GM23338 (cell line): ENCODE data around the gene BID. TPM values are rescaled to one million over a fixed set of nuclear protein-coding genes. Genes with fewer than 3 reads are reported as not detected.
A peak's percentile ranks its signal among the peaks of the same experiment; 100 is the strongest.

Source experiments
- ATAC-seq: fragments of 200-7000 bp; cut with Tn5 transposase; 3 replicates; pipeline ENCODE4 v1.9.1; 2020
- DNase-seq: peaks from one replicate; pipeline ENCODE4 v3.0.0-alpha.2; 2015; ENCODE audit warnings: low spot score
- H2AFZ ChIP-seq: fragments of 200-600 bp; sonication (generic); 2 replicates; pipeline ENCODE4 v1.8.0; 2016; ENCODE audit warnings: antibody characterized with exemption, mild to moderate bottlenecking, moderate library complexity
- H3F3A ChIP-seq: fragments of 200-600 bp; sonication (generic); replicated peaks from 2 replicates; pipeline ENCODE4 v1.8.0; 2017; ENCODE audit warnings: antibody characterized with exemption, mixed run types, low read depth
- H3K27ac ChIP-seq: fragments of 200-600 bp; sonication (generic); 2 replicates; pipeline ENCODE4 v1.6.1; 2016; ENCODE audit warnings: low read depth
- H3K27me3 ChIP-seq: fragments of 200-600 bp; sonication (generic); 2 replicates; pipeline ENCODE4 v1.8.0; 2016; ENCODE audit warnings: mild to moderate bottlenecking, mixed run types, moderate library complexity; ENCODE audit not compliant: insufficient read depth
- H3K36me3 ChIP-seq: fragments of 200-600 bp; sonication (generic); 2 replicates; pipeline ENCODE4 v1.8.0; 2016; ENCODE audit warnings: mild to moderate bottlenecking; ENCODE audit not compliant: insufficient read depth
- H3K4me1 ChIP-seq: fragments of 200-600 bp; sonication (generic); 2 replicates; pipeline ENCODE4 v1.8.0; 2016; ENCODE audit warnings: mild to moderate bottlenecking, moderate library complexity; ENCODE audit not compliant: insufficient read depth
- H3K4me2 ChIP-seq: fragments of 200-600 bp; sonication (generic); 2 replicates; pipeline ENCODE4 v1.7.1; 2017; ENCODE audit warnings: mixed run types
- H3K4me3 ChIP-seq: fragments of 200-600 bp; sonication (generic); 2 replicates; pipeline ENCODE4 v1.6.1; 2016; ENCODE audit warnings: mixed run types
- H3K79me2 ChIP-seq: fragments of 200-600 bp; sonication (generic); replicated peaks from 2 replicates; pipeline ENCODE4 v1.8.0; 2017; ENCODE audit warnings: mild to moderate bottlenecking; ENCODE audit not compliant: insufficient read depth
- H3K9me2 ChIP-seq: fragments of 200-600 bp; sonication (generic); 2 replicates; pipeline ENCODE4 v1.8.0; 2017; ENCODE audit not compliant: insufficient read depth
- H4K20me1 ChIP-seq: fragments of 200-600 bp; sonication (generic); replicated peaks from 2 replicates; pipeline ENCODE4 v1.8.0; 2017; ENCODE audit warnings: mild to moderate bottlenecking; ENCODE audit not compliant: insufficient read depth
- H3K27ac Mint-ChIP-seq: 2 replicates; pipeline ENCODE4 v1.8.0; 2020; ENCODE audit warnings: inconsistent platforms, mild to moderate bottlenecking, moderate library complexity, mixed read lengths
- H3K27me3 Mint-ChIP-seq: 3 replicates; pipeline ENCODE4 v1.8.0; 2022; ENCODE audit warnings: low read depth, mild to moderate bottlenecking, moderate library complexity, mixed read lengths, inconsistent platforms; ENCODE audit not compliant: insufficient read depth, poor library complexity
- H3K36me3 Mint-ChIP-seq: 3 replicates; pipeline ENCODE4 v1.8.0; 2021; ENCODE audit warnings: low read depth, mild to moderate bottlenecking, inconsistent platforms, moderate library complexity, mixed read lengths
- H3K4me1 Mint-ChIP-seq: 3 replicates; pipeline ENCODE4 v1.8.0; 2020; ENCODE audit warnings: mild to moderate bottlenecking, inconsistent platforms, mixed read lengths
- H3K4me3 Mint-ChIP-seq: 3 replicates; pipeline ENCODE4 v1.8.0; 2021; ENCODE audit warnings: moderate library complexity, mild to moderate bottlenecking, inconsistent platforms, mixed read lengths
- H3K9me3 Mint-ChIP-seq: 3 replicates; pipeline ENCODE4 v1.8.0; 2020; ENCODE audit warnings: moderate library complexity, mild to moderate bottlenecking, inconsistent platforms, mixed read lengths
- CREB1 ChIP-seq: fragments of 250-450 bp; sonication (Bioruptor Pico); IDR thresholded peaks from 2 replicates; pipeline ENCODE4 v1.5.0; 2020; ENCODE audit warnings: low read depth, mild to moderate bottlenecking, moderate library complexity
- EZH2 ChIP-seq: fragments of 200-600 bp; sonication (generic); IDR thresholded peaks from one replicate; pipeline ENCODE4 v1.8.0; 2017; ENCODE audit warnings: antibody characterized with exemption, mild to moderate bottlenecking, low read depth; ENCODE audit not compliant: unreplicated experiment
- EZH2phosphoT487 ChIP-seq: fragments of 200-600 bp; sonication (generic); IDR thresholded peaks from one replicate; pipeline ENCODE4 v1.8.1; 2018; ENCODE audit warnings: antibody characterized with exemption; ENCODE audit not compliant: unreplicated experiment
- JUNB ChIP-seq: IDR thresholded peaks from one replicate; pipeline ENCODE4 v1.6.1; 2016; ENCODE audit warnings: antibody characterized with exemption; ENCODE audit not compliant: unreplicated experiment
- NANOG ChIP-seq: IDR thresholded peaks from 2 replicates; pipeline ENCODE4 v1.6.1; 2016; ENCODE audit warnings: antibody characterized with exemption, borderline replicate concordance
- POLR2AphosphoS5 ChIP-seq: IDR thresholded peaks from 2 replicates; pipeline ENCODE4 v1.6.1; 2016; ENCODE audit warnings: antibody characterized with exemption, low read depth
- STAT1 ChIP-seq: IDR thresholded peaks from one replicate; pipeline ENCODE4 v1.6.1; 2016; ENCODE audit warnings: antibody characterized with exemption; ENCODE audit not compliant: unreplicated experiment
- ZNF114 ChIP-seq: fragments of 250-450 bp; sonication (Bioruptor Pico); IDR thresholded peaks from 2 replicates; pipeline ENCODE4 v1.5.0; 2020; ENCODE audit warnings: mild to moderate bottlenecking, moderate library complexity
- ZNF331 ChIP-seq: fragments of 250-450 bp; sonication (Bioruptor Pico); IDR thresholded peaks from 2 replicates; pipeline ENCODE4 v1.5.0; 2020; ENCODE audit warnings: low read depth, mild to moderate bottlenecking, moderate library complexity
- polyA plus RNA-seq: library from polyadenylated mRNA; unstranded; fragments of >200 nt; fragmentation: Nextera tagmentation; extraction: Ambion mirVana; gene quantifications from 2 replicates; pipeline ENCODE4 v1.2.1, GENCODE V29; 2016
- total RNA-seq: library from RNA; depleted of rRNA; stranded (reverse); fragments of >200 nt; shearing (Covaris generic); gene quantifications from 2 replicates; pipeline ENCODE4 v1.2.3, GENCODE V29; 2014
- TF ChIP-seq, protein P1 (sequence below): IDR thresholded peaks from 2 replicates; pipeline ENCODE4 v1.6.1; 2016; ENCODE audit warnings: antibody characterized with exemption
- TF ChIP-seq, protein P2 (sequence below): IDR thresholded peaks from one replicate; pipeline ENCODE4 v1.6.1; 2018; ENCODE audit warnings: antibody characterized with exemption; ENCODE audit not compliant: unreplicated experiment
- TF ChIP-seq, protein P3 (sequence below): fragments of 250-450 bp; sonication (Bioruptor Pico); IDR thresholded peaks from 2 replicates; pipeline ENCODE4 v1.5.0; 2020; ENCODE audit warnings: mild to moderate bottlenecking, moderate library complexity
- TF ChIP-seq, protein P4 (sequence below), 2 experiments: fragments of 200-600 bp in 1 of 2; sonication (generic) in 1 of 2; conservative IDR thresholded peaks; 2 replicates each; pipeline versions ENCODE4 v1.5.1 to v1.6.1; 2016 to 2017; ENCODE audit warnings: antibody characterized with exemption in 2 of 2, low read depth in 2 of 2, mild to moderate bottlenecking in 2 of 2, moderate library complexity in 1 of 2

BID gene
- total and polyA plus RNA-seq, 2 experiments from 2014 or later, result 65.1 to 125 TPM

DNA sequence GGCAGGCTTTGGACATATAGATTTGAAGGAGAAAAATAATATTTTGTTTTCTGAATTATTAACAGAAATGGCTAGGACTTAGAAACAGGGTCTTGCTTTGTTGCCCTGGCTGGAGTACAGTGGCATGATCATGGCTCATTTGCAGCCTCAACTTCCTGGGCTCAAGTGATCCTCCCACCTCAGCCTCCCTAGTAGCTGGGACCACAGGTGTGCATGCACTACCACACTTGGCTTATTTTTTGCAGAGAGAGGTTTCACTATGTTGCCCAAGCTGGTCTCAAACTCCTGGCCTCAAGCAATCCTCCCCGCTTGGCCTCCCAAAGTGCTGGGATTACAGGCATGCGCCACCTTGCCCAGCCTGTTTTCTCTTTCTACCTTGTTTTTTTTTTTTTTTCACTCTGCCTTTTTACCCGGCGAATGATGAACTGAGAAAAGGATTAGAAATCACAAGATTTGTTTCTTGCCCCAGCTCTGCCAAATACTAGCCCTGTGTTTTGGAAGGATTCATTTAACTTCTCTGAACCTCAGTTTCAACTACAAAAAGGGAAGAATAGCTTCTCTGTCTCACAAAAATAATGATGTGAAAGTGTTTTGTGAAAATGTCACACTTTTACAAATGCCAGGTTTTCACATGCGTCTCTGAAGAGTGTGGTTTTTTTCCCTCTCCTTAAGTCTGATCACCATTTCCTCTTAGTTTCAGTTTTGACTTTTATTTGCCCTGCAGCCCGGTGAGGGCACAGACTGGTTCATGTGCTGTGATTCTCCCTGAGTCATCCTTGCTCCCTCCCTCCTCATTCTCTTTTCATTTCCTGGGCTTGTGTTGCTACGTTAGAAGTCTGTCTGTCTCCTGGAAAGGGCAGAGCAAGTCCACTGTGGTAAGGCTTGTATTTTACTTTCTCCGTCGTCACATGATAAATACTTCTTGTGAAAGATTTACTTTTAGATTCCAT is 68.0 kb downstream of the BID start:
- H4K20me1 ChIP-seq, result no peaks in the 10 kb centered on the region
- no peaks in the 10 kb centered on the region for H3K9me3 Mint-ChIP-seq
- peaks cover 4% of the 10 kb centered on the region for H3K4me1 ChIP-seq
- peak overlapping the region; percentile 1; the same call in 1 of the 2 replicates for H3K27ac ChIP-seq
- H3K27me3 ChIP-seq, result no peaks in the 10 kb centered on the region
- 0 out of 2 replicates have a peak, but pooled peaks cover 4% of the 10 kb centered on the region for H3K36me3 ChIP-seq
- H2AFZ ChIP-seq, result no peak overlapping the region
- H3K27ac Mint-ChIP-seq, result peak overlapping the region; percentile 96
- peaks cover 11% of the 10 kb centered on the region; the same call in 2 of the 3 replicates for H3K4me1 Mint-ChIP-seq
- no peak overlapping the region for H3K4me3 ChIP-seq
- peak; percentile 75 for ATAC-seq
- H3K27me3 Mint-ChIP-seq, result peaks cover 2% of the 10 kb centered on the region
- H3F3A ChIP-seq, result no peaks in the 10 kb centered on the region
- H3K4me2 ChIP-seq, result no peak overlapping the region
- no peak for TF ChIP-seq JUNB
- TF ChIP-seq, protein P1, sequence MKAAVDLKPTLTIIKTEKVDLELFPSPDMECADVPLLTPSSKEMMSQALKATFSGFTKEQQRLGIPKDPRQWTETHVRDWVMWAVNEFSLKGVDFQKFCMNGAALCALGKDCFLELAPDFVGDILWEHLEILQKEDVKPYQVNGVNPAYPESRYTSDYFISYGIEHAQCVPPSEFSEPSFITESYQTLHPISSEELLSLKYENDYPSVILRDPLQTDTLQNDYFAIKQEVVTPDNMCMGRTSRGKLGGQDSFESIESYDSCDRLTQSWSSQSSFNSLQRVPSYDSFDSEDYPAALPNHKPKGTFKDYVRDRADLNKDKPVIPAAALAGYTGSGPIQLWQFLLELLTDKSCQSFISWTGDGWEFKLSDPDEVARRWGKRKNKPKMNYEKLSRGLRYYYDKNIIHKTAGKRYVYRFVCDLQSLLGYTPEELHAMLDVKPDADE, result no peak
- TF ChIP-seq, protein P2, sequence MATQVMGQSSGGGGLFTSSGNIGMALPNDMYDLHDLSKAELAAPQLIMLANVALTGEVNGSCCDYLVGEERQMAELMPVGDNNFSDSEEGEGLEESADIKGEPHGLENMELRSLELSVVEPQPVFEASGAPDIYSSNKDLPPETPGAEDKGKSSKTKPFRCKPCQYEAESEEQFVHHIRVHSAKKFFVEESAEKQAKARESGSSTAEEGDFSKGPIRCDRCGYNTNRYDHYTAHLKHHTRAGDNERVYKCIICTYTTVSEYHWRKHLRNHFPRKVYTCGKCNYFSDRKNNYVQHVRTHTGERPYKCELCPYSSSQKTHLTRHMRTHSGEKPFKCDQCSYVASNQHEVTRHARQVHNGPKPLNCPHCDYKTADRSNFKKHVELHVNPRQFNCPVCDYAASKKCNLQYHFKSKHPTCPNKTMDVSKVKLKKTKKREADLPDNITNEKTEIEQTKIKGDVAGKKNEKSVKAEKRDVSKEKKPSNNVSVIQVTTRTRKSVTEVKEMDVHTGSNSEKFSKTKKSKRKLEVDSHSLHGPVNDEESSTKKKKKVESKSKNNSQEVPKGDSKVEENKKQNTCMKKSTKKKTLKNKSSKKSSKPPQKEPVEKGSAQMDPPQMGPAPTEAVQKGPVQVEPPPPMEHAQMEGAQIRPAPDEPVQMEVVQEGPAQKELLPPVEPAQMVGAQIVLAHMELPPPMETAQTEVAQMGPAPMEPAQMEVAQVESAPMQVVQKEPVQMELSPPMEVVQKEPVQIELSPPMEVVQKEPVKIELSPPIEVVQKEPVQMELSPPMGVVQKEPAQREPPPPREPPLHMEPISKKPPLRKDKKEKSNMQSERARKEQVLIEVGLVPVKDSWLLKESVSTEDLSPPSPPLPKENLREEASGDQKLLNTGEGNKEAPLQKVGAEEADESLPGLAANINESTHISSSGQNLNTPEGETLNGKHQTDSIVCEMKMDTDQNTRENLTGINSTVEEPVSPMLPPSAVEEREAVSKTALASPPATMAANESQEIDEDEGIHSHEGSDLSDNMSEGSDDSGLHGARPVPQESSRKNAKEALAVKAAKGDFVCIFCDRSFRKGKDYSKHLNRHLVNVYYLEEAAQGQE, result no peak
- TF ChIP-seq POLR2AphosphoS5, result no peak
- TF ChIP-seq CREB1, result no peak
- no peak for TF ChIP-seq EZH2phosphoT487
- TF ChIP-seq, protein P3, sequence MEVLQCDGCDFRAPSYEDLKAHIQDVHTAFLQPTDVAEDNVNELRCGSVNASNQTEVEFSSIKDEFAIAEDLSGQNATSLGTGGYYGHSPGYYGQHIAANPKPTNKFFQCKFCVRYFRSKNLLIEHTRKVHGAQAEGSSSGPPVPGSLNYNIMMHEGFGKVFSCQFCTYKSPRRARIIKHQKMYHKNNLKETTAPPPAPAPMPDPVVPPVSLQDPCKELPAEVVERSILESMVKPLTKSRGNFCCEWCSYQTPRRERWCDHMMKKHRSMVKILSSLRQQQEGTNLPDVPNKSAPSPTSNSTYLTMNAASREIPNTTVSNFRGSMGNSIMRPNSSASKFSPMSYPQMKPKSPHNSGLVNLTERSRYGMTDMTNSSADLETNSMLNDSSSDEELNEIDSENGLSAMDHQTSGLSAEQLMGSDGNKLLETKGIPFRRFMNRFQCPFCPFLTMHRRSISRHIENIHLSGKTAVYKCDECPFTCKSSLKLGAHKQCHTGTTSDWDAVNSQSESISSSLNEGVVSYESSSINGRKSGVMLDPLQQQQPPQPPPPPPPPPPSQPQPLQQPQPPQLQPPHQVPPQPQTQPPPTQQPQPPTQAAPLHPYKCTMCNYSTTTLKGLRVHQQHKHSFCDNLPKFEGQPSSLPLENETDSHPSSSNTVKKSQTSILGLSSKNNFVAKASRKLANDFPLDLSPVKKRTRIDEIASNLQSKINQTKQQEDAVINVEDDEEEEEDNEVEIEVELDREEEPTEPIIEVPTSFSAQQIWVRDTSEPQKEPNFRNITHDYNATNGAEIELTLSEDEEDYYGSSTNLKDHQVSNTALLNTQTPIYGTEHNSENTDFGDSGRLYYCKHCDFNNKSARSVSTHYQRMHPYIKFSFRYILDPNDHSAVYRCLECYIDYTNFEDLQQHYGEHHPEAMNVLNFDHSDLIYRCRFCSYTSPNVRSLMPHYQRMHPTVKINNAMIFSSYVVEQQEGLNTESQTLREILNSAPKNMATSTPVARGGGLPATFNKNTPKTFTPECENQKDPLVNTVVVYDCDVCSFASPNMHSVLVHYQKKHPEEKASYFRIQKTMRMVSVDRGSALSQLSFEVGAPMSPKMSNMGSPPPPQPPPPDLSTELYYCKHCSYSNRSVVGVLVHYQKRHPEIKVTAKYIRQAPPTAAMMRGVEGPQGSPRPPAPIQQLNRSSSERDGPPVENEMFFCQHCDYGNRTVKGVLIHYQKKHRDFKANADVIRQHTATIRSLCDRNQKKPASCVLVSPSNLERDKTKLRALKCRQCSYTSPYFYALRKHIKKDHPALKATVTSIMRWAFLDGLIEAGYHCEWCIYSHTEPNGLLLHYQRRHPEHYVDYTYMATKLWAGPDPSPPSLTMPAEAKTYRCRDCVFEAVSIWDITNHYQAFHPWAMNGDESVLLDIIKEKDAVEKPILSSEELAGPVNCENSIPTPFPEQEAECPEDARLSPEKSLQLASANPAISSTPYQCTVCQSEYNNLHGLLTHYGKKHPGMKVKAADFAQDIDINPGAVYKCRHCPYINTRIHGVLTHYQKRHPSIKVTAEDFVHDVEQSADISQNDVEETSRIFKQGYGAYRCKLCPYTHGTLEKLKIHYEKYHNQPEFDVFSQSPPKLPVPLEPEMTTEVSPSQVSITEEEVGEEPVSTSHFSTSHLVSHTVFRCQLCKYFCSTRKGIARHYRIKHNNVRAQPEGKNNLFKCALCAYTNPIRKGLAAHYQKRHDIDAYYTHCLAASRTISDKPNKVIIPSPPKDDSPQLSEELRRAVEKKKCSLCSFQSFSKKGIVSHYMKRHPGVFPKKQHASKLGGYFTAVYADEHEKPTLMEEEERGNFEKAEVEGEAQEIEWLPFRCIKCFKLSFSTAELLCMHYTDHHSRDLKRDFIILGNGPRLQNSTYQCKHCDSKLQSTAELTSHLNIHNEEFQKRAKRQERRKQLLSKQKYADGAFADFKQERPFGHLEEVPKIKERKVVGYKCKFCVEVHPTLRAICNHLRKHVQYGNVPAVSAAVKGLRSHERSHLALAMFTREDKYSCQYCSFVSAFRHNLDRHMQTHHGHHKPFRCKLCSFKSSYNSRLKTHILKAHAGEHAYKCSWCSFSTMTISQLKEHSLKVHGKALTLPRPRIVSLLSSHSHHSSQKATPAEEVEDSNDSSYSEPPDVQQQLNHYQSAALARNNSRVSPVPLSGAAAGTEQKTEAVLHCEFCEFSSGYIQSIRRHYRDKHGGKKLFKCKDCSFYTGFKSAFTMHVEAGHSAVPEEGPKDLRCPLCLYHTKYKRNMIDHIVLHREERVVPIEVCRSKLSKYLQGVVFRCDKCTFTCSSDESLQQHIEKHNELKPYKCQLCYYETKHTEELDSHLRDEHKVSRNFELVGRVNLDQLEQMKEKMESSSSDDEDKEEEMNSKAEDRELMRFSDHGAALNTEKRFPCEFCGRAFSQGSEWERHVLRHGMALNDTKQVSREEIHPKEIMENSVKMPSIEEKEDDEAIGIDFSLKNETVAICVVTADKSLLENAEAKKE, result no peak
- no peak for TF ChIP-seq ZNF114 (CRISPR knock-in tag)
- no peak for TF ChIP-seq NANOG
- no peak for TF ChIP-seq EZH2
- TF ChIP-seq STAT1, result no peak
- TF ChIP-seq, protein P4, sequence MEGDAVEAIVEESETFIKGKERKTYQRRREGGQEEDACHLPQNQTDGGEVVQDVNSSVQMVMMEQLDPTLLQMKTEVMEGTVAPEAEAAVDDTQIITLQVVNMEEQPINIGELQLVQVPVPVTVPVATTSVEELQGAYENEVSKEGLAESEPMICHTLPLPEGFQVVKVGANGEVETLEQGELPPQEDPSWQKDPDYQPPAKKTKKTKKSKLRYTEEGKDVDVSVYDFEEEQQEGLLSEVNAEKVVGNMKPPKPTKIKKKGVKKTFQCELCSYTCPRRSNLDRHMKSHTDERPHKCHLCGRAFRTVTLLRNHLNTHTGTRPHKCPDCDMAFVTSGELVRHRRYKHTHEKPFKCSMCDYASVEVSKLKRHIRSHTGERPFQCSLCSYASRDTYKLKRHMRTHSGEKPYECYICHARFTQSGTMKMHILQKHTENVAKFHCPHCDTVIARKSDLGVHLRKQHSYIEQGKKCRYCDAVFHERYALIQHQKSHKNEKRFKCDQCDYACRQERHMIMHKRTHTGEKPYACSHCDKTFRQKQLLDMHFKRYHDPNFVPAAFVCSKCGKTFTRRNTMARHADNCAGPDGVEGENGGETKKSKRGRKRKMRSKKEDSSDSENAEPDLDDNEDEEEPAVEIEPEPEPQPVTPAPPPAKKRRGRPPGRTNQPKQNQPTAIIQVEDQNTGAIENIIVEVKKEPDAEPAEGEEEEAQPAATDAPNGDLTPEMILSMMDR (conservative IDR thresholded peaks at IDR 0.05; ENCODE audit: low read depth in 2 of 2), result no peak
- TF ChIP-seq ZNF331 (CRISPR knock-in tag), result no peak
- no peak overlapping the region for H3K4me3 Mint-ChIP-seq
- peak; percentile 46 for DNase-seq
- H3K79me2 ChIP-seq, result no peaks in the 10 kb centered on the region
- peaks cover 19% of the 10 kb centered on the region; the same call in 2 of the 3 replicates for H3K36me3 Mint-ChIP-seq
- H3K9me2 ChIP-seq, result no peaks in the 10 kb centered on the region
